ENCODE data around the gene RNASEH2A.

GRCh38 chr19:12799742-12800465 lies 6.5 kb upstream of the RNASEH2A start:
- TF ChIP-seq EZH2 (IDR thresholded peaks at IDR 0.05; ENCODE audit: insufficient read depth, poor library complexity, severe bottlenecking), result no peak
- TF ChIP-seq EZH2phosphoT487 (IDR thresholded peaks at IDR 0.05; ENCODE audit: insufficient read depth, low read depth), result no peak
